Measurements from ENCODE around the gene WIPF1. TPM values are rescaled to one million over a fixed set of nuclear protein-coding genes. Genes with fewer than 3 reads are reported as not detected.

The WIPF1 gene
- total and polyA plus RNA-seq, 2 of the 13 experiments (the other 11 are each of a cell fraction or from before 2014, with no cell fraction given), result 0.01 TPM; not detected in 1

GRCh38 chr2:174629506-174629905 lies 31.9 kb upstream of the WIPF1 start:
- in situ Hi-C loops (cut with HindIII; ENCODE audit: extremely low pct_ligation_motif_present, low pct_unique_long_range_greater_than_20kb), result no loop called here
- Histone ChIP-seq H3K79me2 (ENCODE audit: insufficient read depth, low read length) (no peaks in the 10 kb centered on the region), H4K20me1 (ENCODE audit: insufficient read depth, low read length) (no peaks in the 10 kb centered on the region), H3K27me3 (ENCODE audit: control insufficient read depth in 1 of 2, insufficient read depth in 2 of 2, low read length in 2 of 2) (peaks cover 2 to 17% of the 10 kb centered on the region in 2 experiments; a peak in 3 of 5 replicates), H3K9ac (ENCODE audit: insufficient read depth, low read depth, low read length) (no peak overlapping the region), H3K27ac (ENCODE audit: extremely low read length, insufficient read depth, low read length) (no peak overlapping the region), H3K36me3 (replicated peaks in 1 of 2; ENCODE audit: control insufficient read depth in 1 of 2, insufficient read depth in 2 of 2, low read length in 2 of 2) (no peaks in the 10 kb centered on the region), H2AFZ (ENCODE audit: low read length) (no peak overlapping the region), H3K9me3 (ENCODE audit: low read length) (no peaks in the 10 kb centered on the region), H3K4me1 (ENCODE audit: insufficient read depth, low read length) (no peaks in the 10 kb centered on the region), H3K4me2 (ENCODE audit: low read depth, low read length) (no peak overlapping the region), H3K4me3 (replicated peaks in 1 of 3; ENCODE audit: insufficient read depth in 1 of 3, low read depth in 2 of 3, low read length in 3 of 3) (no peak overlapping the region)
- FAIRE-seq (no peak), DNase-seq (ENCODE audit: low spot score) (no peak), ATAC-seq (no peak)
- ChIA-PET CTCF (ENCODE audit: low intra/inter-chr PET ratio, low total read pairs) (no interaction called here), POLR2A (no interaction called here)
- TF ChIP-seq JUN (CRISPR knock-in tag; IDR thresholded peaks at IDR 0.05), result no peak
- no peak for TF ChIP-seq MBNL3 (CRISPR knock-in tag; conservative IDR thresholded peaks at IDR 0.05)
- TF ChIP-seq CENPX (CRISPR knock-in tag; IDR thresholded peaks at IDR 0.05), result no peak
- no TSS peak for BruUV-seq (replicated peaks)
- 55% methylated on average over 6 of the region's 6 CpGs for WGBS (ENCODE audit: low lambda C conversion rate)
- intact Hi-C loops (cut with micrococcal nuclease; ENCODE audit: unreplicated experiment), result no loop called here

GRCh38 chr2:174628528-174629169 lies 31.0 kb upstream of the WIPF1 start:
- Histone ChIP-seq H2AFZ (ENCODE audit: low read length) (no peak overlapping the region), H3K36me3 (replicated peaks in 1 of 2; ENCODE audit: control insufficient read depth in 1 of 2, insufficient read depth in 2 of 2, low read length in 2 of 2) (no peaks in the 10 kb centered on the region), H3K4me2 (ENCODE audit: low read depth, low read length) (no peak overlapping the region), H3K4me1 (ENCODE audit: insufficient read depth, low read length) (no peaks in the 10 kb centered on the region), H3K79me2 (ENCODE audit: insufficient read depth, low read length) (no peaks in the 10 kb centered on the region), H3K27me3 (ENCODE audit: control insufficient read depth in 1 of 2, insufficient read depth in 2 of 2, low read length in 2 of 2) (peaks cover 2 to 10% of the 10 kb centered on the region in 2 experiments; a peak in 3 of 5 replicates), H3K9me3 (ENCODE audit: low read length) (no peaks in the 10 kb centered on the region), H3K4me3 (replicated peaks in 1 of 3; ENCODE audit: insufficient read depth in 1 of 3, low read depth in 2 of 3, low read length in 3 of 3) (no peak overlapping the region), H3K27ac (ENCODE audit: extremely low read length, insufficient read depth, low read length) (no peak overlapping the region), H4K20me1 (ENCODE audit: insufficient read depth, low read length) (no peaks in the 10 kb centered on the region), H3K9ac (ENCODE audit: insufficient read depth, low read depth, low read length) (no peak overlapping the region)
- intact Hi-C loops (cut with micrococcal nuclease; ENCODE audit: unreplicated experiment) (no loop called here), in situ Hi-C loops (cut with HindIII; ENCODE audit: extremely low pct_ligation_motif_present, low pct_unique_long_range_greater_than_20kb) (no loop called here)
- 0% methylated on average over 2 of the region's 2 CpGs for WGBS (ENCODE audit: low lambda C conversion rate)
- FAIRE-seq, result no peak
- DNase-seq (ENCODE audit: low spot score), result no peak
- ChIA-PET CTCF (ENCODE audit: low intra/inter-chr PET ratio, low total read pairs) (no interaction called here), POLR2A (no interaction called here)
- no peak for TF ChIP-seq GABPA (IDR thresholded peaks at IDR 0.05; ENCODE audit: low read depth, low read length)
- TF ChIP-seq GABPA (CRISPR knock-in tag; IDR thresholded peaks at IDR 0.05; ENCODE audit: low read depth), result no peak
- TF ChIP-seq KDM3A (CRISPR knock-in tag; IDR thresholded peaks at IDR 0.05; ENCODE audit: low read depth), result no peak
- no peak for TF ChIP-seq XBP1 (CRISPR knock-in tag; IDR thresholded peaks at IDR 0.05)
- no peak for TF ChIP-seq PATZ1 (CRISPR knock-in tag; IDR thresholded peaks at IDR 0.05)
- no peak for TF ChIP-seq SRSF1 (optimal IDR thresholded peaks at IDR 0.05; ENCODE audit: low read depth, low read length)
- peak; percentile 13 to 19; a peak in 1 of 4 replicates for TF ChIP-seq MAFK (conservative IDR thresholded peaks at IDR 0.05 in 1 of 2, IDR thresholded peaks at IDR 0.05 in 1 of 2; ENCODE audit: low read length in 2 of 2)
- no peak for TF ChIP-seq SOX5 (CRISPR knock-in tag; IDR thresholded peaks at IDR 0.05; ENCODE audit: borderline replicate concordance)
- no TSS peak for BruUV-seq (replicated peaks)
- ATAC-seq, result no peak
